Fibroblast of mammary gland (primary cell): ENCODE results near the gene DBN1.

ENCODE experiments used
- DNase-seq: peaks from one replicate; pipeline ENCODE4 v3.0.0-alpha.2; 2010; ENCODE audit warnings: low read depth
- H3K4me3 ChIP-seq: 2 replicates; pipeline ENCODE4 v1.5.1; 2011; ENCODE audit warnings: low read depth, mild to moderate bottlenecking, low read length, moderate library complexity; ENCODE audit not compliant: control insufficient read depth
- CTCF ChIP-seq: conservative IDR thresholded peaks from 2 replicates; pipeline ENCODE4 v1.5.1; 2011; ENCODE audit warnings: low read depth, low read length, inconsistent platforms; ENCODE audit not compliant: control insufficient read depth, insufficient read depth

DBN1 gene

DNA sequence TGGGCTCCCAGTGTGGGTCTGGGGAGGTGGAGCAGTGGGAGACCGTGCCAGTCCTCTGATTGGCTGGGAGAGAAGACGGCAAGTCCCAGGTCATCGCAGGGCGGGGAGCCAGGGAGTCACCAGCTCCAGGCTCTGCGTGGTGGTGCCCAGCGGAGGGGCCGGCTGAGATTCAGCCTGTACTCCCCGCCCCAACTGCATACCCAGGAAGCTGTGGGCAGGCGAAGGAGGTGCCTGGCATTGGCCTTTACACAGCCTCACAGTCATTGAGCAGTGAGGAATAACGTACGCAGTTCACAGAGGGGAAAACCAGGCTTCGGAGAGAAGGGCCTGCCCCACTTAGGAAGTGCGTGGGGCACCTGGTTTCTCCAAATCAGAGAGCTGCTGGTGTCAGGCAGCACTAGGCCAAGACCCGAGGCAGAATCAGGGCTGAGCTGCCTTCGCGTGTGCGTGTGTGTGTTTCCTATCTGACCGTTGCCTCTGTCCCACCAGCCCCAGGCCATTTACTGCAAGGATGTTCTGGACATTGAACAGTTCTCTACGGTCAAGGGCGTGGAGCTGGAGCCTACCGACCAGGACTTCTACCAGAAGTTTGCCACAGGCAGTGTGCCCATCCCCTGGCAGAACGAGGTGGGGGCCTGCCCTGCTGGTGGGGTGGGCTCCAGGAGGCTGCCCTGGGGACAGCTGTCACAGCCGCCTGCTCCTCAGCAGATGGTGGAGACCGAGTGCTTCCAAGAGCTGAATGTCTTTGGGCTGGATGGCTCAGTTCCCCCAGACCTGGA is 33.0 kb downstream of the DBN1 start:
- H3K4me3 ChIP-seq: no peak overlapping the region
- DNase-seq: no peak
- TF ChIP-seq CTCF: no peak

DNA sequence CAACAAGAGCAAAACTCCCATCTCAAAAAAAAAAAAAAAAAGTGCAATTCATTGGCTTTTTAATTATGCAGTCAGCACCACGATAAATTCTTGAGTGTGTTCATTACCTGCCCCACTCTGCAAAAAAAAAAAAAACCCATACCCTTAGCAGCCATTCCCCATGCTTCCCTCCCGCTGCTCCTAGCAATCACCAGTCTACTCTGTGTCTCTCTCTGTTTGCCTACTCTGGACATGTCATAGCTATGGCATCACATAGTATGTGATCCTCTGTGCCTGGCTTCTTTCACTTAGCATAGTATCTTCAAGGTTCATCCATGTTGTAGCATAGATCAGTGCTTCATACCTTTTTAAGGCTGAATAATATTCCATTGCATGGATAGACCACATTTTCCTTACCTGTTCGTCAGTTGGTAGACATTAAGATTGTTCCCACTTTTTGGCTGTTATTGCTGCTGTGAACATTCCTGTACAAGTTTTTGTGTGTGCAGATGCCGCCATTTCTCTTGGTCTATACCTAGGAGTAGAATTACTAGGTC is 33.8 kb downstream of the DBN1 start:
- no peak for TF ChIP-seq CTCF
- no peak for DNase-seq
- no peak overlapping the region for H3K4me3 ChIP-seq

- no peak overlapping the region for H3K4me3 ChIP-seq
- no peak for DNase-seq
- no peak for TF ChIP-seq CTCF
These were observed 35.0 kb downstream of the DBN1 start for GRCh38 chr5:177438468-177438867.

- no peak for DNase-seq
- no peak for TF ChIP-seq CTCF
- H3K4me3 ChIP-seq: no peak overlapping the region
These were observed 35.8 kb downstream of the DBN1 start for GRCh38 chr5:177437623-177438022.

DNA sequence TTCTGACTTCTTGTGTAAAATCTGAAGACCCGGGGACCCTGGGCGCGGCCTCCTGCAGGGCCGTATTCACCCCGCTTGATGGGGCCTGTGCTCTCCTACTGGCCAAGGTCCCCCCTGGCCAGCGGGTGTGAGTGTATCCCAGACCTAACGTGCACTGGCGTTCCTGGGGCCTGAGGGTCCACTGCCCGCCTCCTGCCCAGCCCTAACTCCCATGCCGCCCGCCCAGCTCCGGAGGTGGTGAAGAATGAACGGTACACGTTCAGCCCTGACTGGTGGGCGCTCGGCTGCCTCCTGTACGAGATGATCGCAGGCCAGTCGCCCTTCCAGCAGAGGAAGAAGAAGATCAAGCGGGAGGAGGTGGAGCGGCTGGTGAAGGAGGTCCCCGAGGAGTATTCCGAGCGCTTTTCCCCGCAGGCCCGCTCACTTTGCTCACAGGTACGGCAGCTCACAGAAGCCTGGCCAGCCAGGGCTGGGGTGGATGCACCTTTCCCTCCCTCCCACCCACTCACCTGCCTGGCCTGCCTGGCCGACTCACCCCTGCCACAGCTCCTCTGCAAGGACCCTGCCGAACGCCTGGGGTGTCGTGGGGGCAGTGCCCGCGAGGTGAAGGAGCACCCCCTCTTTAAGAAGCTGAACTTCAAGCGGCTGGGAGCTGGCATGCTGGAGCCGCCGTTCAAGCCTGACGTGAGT is 37.4 kb downstream of the DBN1 start:
- no peak for DNase-seq
- no peak for TF ChIP-seq CTCF
- no peak overlapping the region for H3K4me3 ChIP-seq

- TF ChIP-seq CTCF: no peak
- DNase-seq: no peak
- no peak overlapping the region for H3K4me3 ChIP-seq
These were observed 38.3 kb downstream of the DBN1 start for GRCh38 chr5:177434942-177435738.
